Lower leg skin (tissue), 3 donors: ENCODE data around the gene RASGRP4.

Experiments
- CTCF ChIP-seq, 3 donors: fragments of 450-650 bp; IDR thresholded peaks; one replicate each; pipeline ENCODE4 v1.5.1; 2016; ENCODE audit warnings: antibody characterized with exemption in 3 of 3, mild to moderate bottlenecking in 3 of 3, moderate library complexity in 2 of 3
- POLR2A ChIP-seq, 2 donors: fragments of 450-650 bp; IDR thresholded peaks; one replicate each; pipeline ENCODE4 v1.6.1; 2016 to 2017; ENCODE audit warnings: antibody characterized with exemption in 2 of 2, mild to moderate bottlenecking in 1 of 2, moderate library complexity in 1 of 2

DNA sequence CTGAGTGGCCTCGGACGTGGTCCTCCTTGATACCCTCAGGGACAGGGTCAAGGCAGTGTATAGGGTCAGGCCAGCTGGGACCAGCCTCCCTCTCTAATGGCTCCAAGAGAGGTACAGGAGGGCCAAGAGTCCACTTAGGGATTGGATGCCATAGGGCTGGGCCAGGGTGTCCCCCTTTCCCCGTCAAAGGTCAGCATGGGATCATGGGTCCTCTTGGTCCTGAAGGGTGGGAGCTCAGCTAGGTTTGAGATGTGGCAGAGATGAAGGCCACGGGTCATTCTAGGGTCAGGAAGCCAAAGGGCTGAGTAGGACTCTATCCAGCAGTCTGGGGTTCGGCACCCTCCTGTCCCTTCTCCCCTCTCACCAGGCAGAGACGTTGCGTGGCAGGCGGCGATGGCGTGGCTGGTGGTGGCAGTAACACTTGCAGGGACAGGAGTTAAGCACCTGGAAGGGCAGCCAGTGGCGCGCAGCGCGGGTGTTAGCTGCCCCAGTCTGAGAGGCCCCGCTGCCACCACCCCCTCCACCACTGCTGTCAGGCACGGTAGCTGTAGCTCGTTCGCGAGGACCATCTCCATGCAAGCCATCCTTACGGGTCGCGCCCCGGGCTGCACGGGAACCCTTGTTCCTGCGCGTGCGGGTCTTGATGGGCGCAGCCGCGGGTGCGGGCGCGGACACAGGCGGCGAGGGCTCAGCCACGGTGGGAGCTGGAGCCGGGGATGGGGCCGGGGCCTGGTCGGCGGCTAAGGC, 40.8 kb downstream of the RASGRP4 start:
- no peak for TF ChIP-seq POLR2A (IDR thresholded peaks at IDR 0.05)
- no peak for TF ChIP-seq CTCF (IDR thresholded peaks at IDR 0.05)
